ENCODE results near the gene FBXL20.

The FBXL20 gene

DNA sequence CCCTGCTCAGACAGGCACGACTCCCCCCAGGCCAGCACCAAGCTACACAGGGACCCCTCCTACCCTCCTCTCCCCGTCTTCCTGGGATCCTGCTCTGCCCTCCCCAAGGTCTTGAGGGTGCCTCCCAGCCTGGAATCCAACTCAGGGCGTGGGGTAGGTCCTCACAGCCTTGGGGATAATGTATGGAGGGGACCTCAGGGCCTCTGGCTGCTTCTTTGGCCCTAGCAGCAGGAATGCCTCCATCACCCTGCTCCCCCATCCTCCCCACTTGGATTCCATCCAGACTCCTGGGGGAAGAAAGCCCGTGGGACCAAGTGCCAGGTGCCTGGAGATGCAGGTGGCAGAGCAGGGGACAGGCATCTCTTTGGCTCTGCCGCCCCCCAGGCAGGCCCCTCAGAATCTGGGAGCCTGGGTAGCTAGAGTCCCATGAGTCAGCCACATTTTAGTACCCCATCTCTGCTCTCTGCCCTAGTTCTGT lies 164.9 kb downstream of the FBXL20 start:
- Histone ChIP-seq H3K4me1 (ENCODE audit: control insufficient read depth, insufficient read depth, low read length) (peaks cover 4% of the 10 kb centered on the region; the same call in 1 of the 2 replicates), H3K9me3 (ENCODE audit: control insufficient read depth, insufficient read depth, low read depth, low read length) (no peaks in the 10 kb centered on the region), H3K4me3 (ENCODE audit: low read depth, low read length) (no peak overlapping the region), H3K36me3 (ENCODE audit: control insufficient read depth in 2 of 2, insufficient read depth in 1 of 2, low read length in 2 of 2) (no peaks in the 10 kb centered on the region), H3K27ac (ENCODE audit: extremely low read depth, low read depth, low read length) (no peak overlapping the region)
- ChIA-PET POLR2A (interaction anchor here (0.6 to 6.0 kb wide), 7 partner anchors 8 to 367 kb away, joined by 3 to 47 read pairs (median 4); partner anchors contain the start of genes LASP1, RPL19 and STAC2), CTCF (interaction anchor here (0.6 to 20.9 kb wide), 50 partner anchors 7 to 599 kb away, joined by 3 to 733 read pairs (median 4); partner anchors contain the start of genes ARL5C, RPL19 and STAC2)
- TF ChIP-seq, protein P1, sequence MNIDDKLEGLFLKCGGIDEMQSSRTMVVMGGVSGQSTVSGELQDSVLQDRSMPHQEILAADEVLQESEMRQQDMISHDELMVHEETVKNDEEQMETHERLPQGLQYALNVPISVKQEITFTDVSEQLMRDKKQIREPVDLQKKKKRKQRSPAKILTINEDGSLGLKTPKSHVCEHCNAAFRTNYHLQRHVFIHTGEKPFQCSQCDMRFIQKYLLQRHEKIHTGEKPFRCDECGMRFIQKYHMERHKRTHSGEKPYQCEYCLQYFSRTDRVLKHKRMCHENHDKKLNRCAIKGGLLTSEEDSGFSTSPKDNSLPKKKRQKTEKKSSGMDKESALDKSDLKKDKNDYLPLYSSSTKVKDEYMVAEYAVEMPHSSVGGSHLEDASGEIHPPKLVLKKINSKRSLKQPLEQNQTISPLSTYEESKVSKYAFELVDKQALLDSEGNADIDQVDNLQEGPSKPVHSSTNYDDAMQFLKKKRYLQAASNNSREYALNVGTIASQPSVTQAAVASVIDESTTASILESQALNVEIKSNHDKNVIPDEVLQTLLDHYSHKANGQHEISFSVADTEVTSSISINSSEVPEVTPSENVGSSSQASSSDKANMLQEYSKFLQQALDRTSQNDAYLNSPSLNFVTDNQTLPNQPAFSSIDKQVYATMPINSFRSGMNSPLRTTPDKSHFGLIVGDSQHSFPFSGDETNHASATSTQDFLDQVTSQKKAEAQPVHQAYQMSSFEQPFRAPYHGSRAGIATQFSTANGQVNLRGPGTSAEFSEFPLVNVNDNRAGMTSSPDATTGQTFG (tag by site-specific recombination; IDR thresholded peaks at IDR 0.05; ENCODE audit: borderline replicate concordance) = no peak
- TF ChIP-seq ZNF335 (tag by site-specific recombination; conservative IDR thresholded peaks at IDR 0.05) (peak; percentile 71), ZNF366 (tag by site-specific recombination; conservative IDR thresholded peaks at IDR 0.05) (no peak), KLF16 (tag by site-specific recombination; IDR thresholded peaks at IDR 0.05) (no peak), GLI2 (tag by site-specific recombination; IDR thresholded peaks at IDR 0.05; ENCODE audit: borderline replicate concordance, low read depth) (no peak), ZNF555 (tag by site-specific recombination; conservative IDR thresholded peaks at IDR 0.05) (no peak), ZNF426 (tag by site-specific recombination; IDR thresholded peaks at IDR 0.05) (no peak), ZNF600 (tag by site-specific recombination; IDR thresholded peaks at IDR 0.05) (0 out of 2 replicates have a peak, but pooled peaks have one; percentile 18), ZNF670 (tag by site-specific recombination; IDR thresholded peaks at IDR 0.05; ENCODE audit: low read depth) (no peak), ZNF654 (tag by site-specific recombination; IDR thresholded peaks at IDR 0.05; ENCODE audit: low read depth) (no peak), ZNF571 (tag by site-specific recombination; IDR thresholded peaks at IDR 0.05) (no peak)
- TF ChIP-seq, protein P2, sequence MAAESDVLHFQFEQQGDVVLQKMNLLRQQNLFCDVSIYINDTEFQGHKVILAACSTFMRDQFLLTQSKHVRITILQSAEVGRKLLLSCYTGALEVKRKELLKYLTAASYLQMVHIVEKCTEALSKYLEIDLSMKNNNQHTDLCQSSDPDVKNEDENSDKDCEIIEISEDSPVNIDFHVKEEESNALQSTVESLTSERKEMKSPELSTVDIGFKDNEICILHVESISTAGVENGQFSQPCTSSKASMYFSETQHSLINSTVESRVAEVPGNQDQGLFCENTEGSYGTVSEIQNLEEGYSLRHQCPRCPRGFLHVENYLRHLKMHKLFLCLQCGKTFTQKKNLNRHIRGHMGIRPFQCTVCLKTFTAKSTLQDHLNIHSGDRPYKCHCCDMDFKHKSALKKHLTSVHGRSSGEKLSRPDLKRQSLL (tag by site-specific recombination; IDR thresholded peaks at IDR 0.05) = peak; percentile 54
- TF ChIP-seq, protein P3, sequence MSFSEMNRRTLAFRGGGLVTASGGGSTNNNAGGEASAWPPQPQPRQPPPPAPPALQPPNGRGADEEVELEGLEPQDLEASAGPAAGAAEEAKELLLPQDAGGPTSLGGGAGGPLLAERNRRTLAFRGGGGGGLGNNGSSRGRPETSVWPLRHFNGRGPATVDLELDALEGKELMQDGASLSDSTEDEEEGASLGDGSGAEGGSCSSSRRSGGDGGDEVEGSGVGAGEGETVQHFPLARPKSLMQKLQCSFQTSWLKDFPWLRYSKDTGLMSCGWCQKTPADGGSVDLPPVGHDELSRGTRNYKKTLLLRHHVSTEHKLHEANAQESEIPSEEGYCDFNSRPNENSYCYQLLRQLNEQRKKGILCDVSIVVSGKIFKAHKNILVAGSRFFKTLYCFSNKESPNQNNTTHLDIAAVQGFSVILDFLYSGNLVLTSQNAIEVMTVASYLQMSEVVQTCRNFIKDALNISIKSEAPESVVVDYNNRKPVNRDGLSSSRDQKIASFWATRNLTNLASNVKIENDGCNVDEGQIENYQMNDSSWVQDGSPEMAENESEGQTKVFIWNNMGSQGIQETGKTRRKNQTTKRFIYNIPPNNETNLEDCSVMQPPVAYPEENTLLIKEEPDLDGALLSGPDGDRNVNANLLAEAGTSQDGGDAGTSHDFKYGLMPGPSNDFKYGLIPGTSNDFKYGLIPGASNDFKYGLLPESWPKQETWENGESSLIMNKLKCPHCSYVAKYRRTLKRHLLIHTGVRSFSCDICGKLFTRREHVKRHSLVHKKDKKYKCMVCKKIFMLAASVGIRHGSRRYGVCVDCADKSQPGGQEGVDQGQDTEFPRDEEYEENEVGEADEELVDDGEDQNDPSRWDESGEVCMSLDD (tag by site-specific recombination; IDR thresholded peaks at IDR 0.05) = 0 out of 2 replicates have a peak, but pooled peaks have one; percentile 15

DNA sequence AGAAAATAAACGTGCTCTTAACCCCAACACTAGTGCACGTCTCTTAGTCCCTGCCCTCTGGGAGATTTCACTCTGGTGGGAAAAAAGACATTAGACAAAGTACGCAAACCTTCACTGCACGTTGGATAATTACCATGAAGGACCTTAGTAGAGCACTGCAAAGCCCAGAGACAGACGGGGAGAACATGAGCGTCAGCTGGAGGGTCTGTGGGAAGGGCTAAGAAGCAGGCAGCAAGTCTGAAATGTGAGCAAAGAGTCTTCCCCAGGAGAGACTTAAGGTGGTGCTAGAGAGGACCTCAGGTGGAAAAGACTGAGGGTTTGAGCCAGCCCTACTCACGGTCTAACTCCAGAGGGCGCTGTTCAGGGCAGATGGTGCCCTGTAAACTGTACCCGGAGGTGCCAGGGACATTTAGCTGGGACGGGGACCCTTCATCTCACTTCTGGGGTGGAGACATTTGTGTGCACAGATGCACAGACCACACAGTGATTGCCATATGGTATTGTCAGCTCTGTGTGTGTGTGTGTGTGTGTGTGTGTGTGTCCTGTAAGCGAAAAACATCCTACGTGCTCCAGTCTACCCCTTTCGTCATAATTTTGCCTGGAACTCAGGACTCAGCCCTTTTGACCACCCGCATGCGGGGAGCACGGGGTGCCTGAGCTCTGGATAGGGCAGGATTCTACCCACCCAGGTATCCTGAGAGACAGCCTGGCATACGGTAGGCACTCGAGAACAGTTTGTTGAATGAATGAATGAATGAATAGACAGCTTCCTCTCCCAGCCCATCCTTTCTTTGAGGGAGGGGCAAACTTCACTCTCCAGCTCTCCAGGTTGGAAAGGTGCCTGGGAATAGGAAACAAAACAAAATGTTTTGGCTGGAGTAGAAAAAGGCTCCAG lies 165.6 kb downstream of the FBXL20 start:
- Histone ChIP-seq H3K4me3 (ENCODE audit: low read depth, low read length) (no peak overlapping the region), H3K9me3 (ENCODE audit: control insufficient read depth, insufficient read depth, low read depth, low read length) (no peaks in the 10 kb centered on the region), H3K36me3 (ENCODE audit: control insufficient read depth in 2 of 2, insufficient read depth in 1 of 2, low read length in 2 of 2) (no peaks in the 10 kb centered on the region), H3K4me1 (ENCODE audit: control insufficient read depth, insufficient read depth, low read length) (peaks cover 10% of the 10 kb centered on the region), H3K27ac (ENCODE audit: extremely low read depth, low read depth, low read length) (no peak overlapping the region)
- CTCF ChIA-PET = interaction anchor here (0.5 to 20.9 kb wide), 62 partner anchors 6 to 635 kb away, joined by 3 to 733 read pairs (median 4); partner anchors contain the start of genes ARL5C, RPL19 and STAC2
- POLR2A ChIA-PET = interaction anchor here (0.6 to 6.0 kb wide), 8 partner anchors 9 to 366 kb away, joined by 3 to 47 read pairs (median 4); partner anchors contain the start of genes LASP1, RPL19 and STAC2
- no peak for TF ChIP-seq OSR2 (tag by site-specific recombination; IDR thresholded peaks at IDR 0.05)
- no peak for TF ChIP-seq IKZF3 (tag by site-specific recombination; IDR thresholded peaks at IDR 0.05)
- no peak for TF ChIP-seq ZNF23 (tag by site-specific recombination; IDR thresholded peaks at IDR 0.05; ENCODE audit: borderline replicate concordance)
- TF ChIP-seq ZNF394 (tag by site-specific recombination; IDR thresholded peaks at IDR 0.05; ENCODE audit: borderline replicate concordance) = peak; percentile 36; the same call in 1 of the 2 replicates
- TF ChIP-seq MEIS1 (CRISPR knock-in tag; IDR thresholded peaks at IDR 0.05; ENCODE audit: borderline replicate concordance) = no peak
- no peak for TF ChIP-seq ZNF354C (tag by site-specific recombination; IDR thresholded peaks at IDR 0.05; ENCODE audit: borderline replicate concordance, low read depth)
- TF ChIP-seq, protein P4, sequence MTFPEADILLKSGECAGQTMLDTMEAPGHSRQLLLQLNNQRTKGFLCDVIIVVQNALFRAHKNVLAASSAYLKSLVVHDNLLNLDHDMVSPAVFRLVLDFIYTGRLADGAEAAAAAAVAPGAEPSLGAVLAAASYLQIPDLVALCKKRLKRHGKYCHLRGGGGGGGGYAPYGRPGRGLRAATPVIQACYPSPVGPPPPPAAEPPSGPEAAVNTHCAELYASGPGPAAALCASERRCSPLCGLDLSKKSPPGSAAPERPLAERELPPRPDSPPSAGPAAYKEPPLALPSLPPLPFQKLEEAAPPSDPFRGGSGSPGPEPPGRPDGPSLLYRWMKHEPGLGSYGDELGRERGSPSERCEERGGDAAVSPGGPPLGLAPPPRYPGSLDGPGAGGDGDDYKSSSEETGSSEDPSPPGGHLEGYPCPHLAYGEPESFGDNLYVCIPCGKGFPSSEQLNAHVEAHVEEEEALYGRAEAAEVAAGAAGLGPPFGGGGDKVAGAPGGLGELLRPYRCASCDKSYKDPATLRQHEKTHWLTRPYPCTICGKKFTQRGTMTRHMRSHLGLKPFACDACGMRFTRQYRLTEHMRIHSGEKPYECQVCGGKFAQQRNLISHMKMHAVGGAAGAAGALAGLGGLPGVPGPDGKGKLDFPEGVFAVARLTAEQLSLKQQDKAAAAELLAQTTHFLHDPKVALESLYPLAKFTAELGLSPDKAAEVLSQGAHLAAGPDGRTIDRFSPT (tag by site-specific recombination; IDR thresholded peaks at IDR 0.05) = peak; percentile 90
- TF ChIP-seq, protein P5, sequence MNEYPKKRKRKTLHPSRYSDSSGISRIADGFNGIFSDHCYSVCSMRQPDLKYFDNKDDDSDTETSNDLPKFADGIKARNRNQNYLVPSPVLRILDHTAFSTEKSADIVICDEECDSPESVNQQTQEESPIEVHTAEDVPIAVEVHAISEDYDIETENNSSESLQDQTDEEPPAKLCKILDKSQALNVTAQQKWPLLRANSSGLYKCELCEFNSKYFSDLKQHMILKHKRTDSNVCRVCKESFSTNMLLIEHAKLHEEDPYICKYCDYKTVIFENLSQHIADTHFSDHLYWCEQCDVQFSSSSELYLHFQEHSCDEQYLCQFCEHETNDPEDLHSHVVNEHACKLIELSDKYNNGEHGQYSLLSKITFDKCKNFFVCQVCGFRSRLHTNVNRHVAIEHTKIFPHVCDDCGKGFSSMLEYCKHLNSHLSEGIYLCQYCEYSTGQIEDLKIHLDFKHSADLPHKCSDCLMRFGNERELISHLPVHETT (tag by site-specific recombination; IDR thresholded peaks at IDR 0.05) = peak; percentile 65; the same call in 1 of the 2 replicates
- no peak for TF ChIP-seq ZNF132 (tag by site-specific recombination; IDR thresholded peaks at IDR 0.05; ENCODE audit: borderline replicate concordance)

Measured in HEK293 (cell line).